Activated naive CD8-positive, alpha-beta T cell treated with anti-CD3 and anti-CD28 coated beads, Interleukin-2, amount 50 U/mL, for 24 hours (primary cell): ENCODE data around the gene MRPS15.
A peak's percentile ranks its signal among the peaks of the same experiment; 100 is the strongest.

Experiments
- ATAC-seq: fragments of 150-1000 bp; cut with Tn5 transposase; one replicate; pipeline ENCODE4 v1.10.0; 2021
- DNase-seq: peaks from one replicate; pipeline ENCODE4 v3.0.0; 2021
- H3K27ac Mint-ChIP-seq: one replicate; pipeline ENCODE4 v1.8.0; 2021; ENCODE audit warnings: mild to moderate bottlenecking, mixed read lengths
- H3K27me3 Mint-ChIP-seq: one replicate; pipeline ENCODE4 v1.8.0; 2021; ENCODE audit warnings: mixed read lengths
- H3K36me3 Mint-ChIP-seq: one replicate; pipeline ENCODE4 v1.8.0; 2021; ENCODE audit warnings: low read depth, mixed read lengths
- H3K4me1 Mint-ChIP-seq: one replicate; pipeline ENCODE4 v1.8.0; 2021; ENCODE audit warnings: mixed read lengths
- H3K4me3 Mint-ChIP-seq: one replicate; pipeline ENCODE4 v1.8.0; 2021; ENCODE audit warnings: mild to moderate bottlenecking, moderate library complexity, mixed read lengths
- H3K9me3 Mint-ChIP-seq: one replicate; pipeline ENCODE4 v1.8.0; 2021; ENCODE audit warnings: mixed read lengths

MRPS15 gene

GRCh38 chr1:36476945-36477344, 12.8 kb upstream of the MRPS15 start:
- ATAC-seq (no peak), DNase-seq (no peak)
- Mint-ChIP-seq H3K27me3 (peaks cover 4% of the 10 kb centered on the region), H3K36me3 (no peaks in the 10 kb centered on the region), H3K9me3 (no peaks in the 10 kb centered on the region), H3K4me3 (no peak overlapping the region), H3K27ac (no peak overlapping the region), H3K4me1 (peaks cover 6% of the 10 kb centered on the region)

GRCh38 chr1:36475910-36476604, 11.9 kb upstream of the MRPS15 start:
- Mint-ChIP-seq H3K4me3 (no peak overlapping the region), H3K27me3 (no peaks in the 10 kb centered on the region), H3K36me3 (no peaks in the 10 kb centered on the region), H3K4me1 (peaks cover 2% of the 10 kb centered on the region), H3K27ac (no peak overlapping the region), H3K9me3 (no peaks in the 10 kb centered on the region)
- ATAC-seq (no peak), DNase-seq (no peak)

- H3K36me3 Mint-ChIP-seq: no peaks in the 10 kb centered on the region
- H3K4me1 Mint-ChIP-seq: peaks cover 2% of the 10 kb centered on the region
- DNase-seq (no peak), ATAC-seq (no peak)
- H3K27ac Mint-ChIP-seq: no peak overlapping the region
- H3K9me3 Mint-ChIP-seq: no peaks in the 10 kb centered on the region
- H3K4me3 Mint-ChIP-seq: no peak overlapping the region
- no peaks in the 10 kb centered on the region for H3K27me3 Mint-ChIP-seq
Observed at GRCh38 chr1:36475341-36475740, 11.2 kb upstream of the MRPS15 start.

GRCh38 chr1:36472656-36473055, 8.5 kb upstream of the MRPS15 start:
- Mint-ChIP-seq H3K27ac (no peak overlapping the region), H3K27me3 (no peaks in the 10 kb centered on the region), H3K9me3 (no peaks in the 10 kb centered on the region), H3K4me3 (no peak overlapping the region), H3K36me3 (no peaks in the 10 kb centered on the region), H3K4me1 (peaks cover 2% of the 10 kb centered on the region)
- DNase-seq: no peak
- no peak for ATAC-seq

- Mint-ChIP-seq H3K27me3 (no peaks in the 10 kb centered on the region), H3K27ac (no peak overlapping the region), H3K4me3 (no peak overlapping the region), H3K4me1 (peaks cover 2% of the 10 kb centered on the region), H3K9me3 (no peaks in the 10 kb centered on the region), H3K36me3 (no peaks in the 10 kb centered on the region)
- DNase-seq: no peak
- no peak for ATAC-seq
Observed at GRCh38 chr1:36471830-36472641, 7.9 kb upstream of the MRPS15 start.

GRCh38 chr1:36469163-36469562, 5.0 kb upstream of the MRPS15 start:
- Mint-ChIP-seq H3K4me1 (peaks cover 11% of the 10 kb centered on the region), H3K36me3 (no peaks in the 10 kb centered on the region), H3K27ac (no peak overlapping the region), H3K9me3 (no peaks in the 10 kb centered on the region), H3K4me3 (no peak overlapping the region), H3K27me3 (no peaks in the 10 kb centered on the region)
- no peak for ATAC-seq
- no peak for DNase-seq

- DNase-seq (no peak), ATAC-seq (no peak)
- H3K9me3 Mint-ChIP-seq: no peaks in the 10 kb centered on the region
- H3K27ac Mint-ChIP-seq: no peak overlapping the region
- H3K27me3 Mint-ChIP-seq: no peaks in the 10 kb centered on the region
- no peaks in the 10 kb centered on the region for H3K36me3 Mint-ChIP-seq
- H3K4me1 Mint-ChIP-seq: peaks cover 19% of the 10 kb centered on the region
- no peak overlapping the region for H3K4me3 Mint-ChIP-seq
Observed at GRCh38 chr1:36467700-36468455, 3.7 kb upstream of the MRPS15 start.

- no peaks in the 10 kb centered on the region for H3K27me3 Mint-ChIP-seq
- ATAC-seq (no peak), DNase-seq (no peak)
- peaks cover 4% of the 10 kb centered on the region for H3K36me3 Mint-ChIP-seq
- no peak overlapping the region for H3K4me3 Mint-ChIP-seq
- H3K4me1 Mint-ChIP-seq: peaks cover 25% of the 10 kb centered on the region
- no peak overlapping the region for H3K27ac Mint-ChIP-seq
- no peaks in the 10 kb centered on the region for H3K9me3 Mint-ChIP-seq
Observed at GRCh38 chr1:36467027-36467410, 2.8 kb upstream of the MRPS15 start.

- DNase-seq (no peak), ATAC-seq (no peak)
- Mint-ChIP-seq H3K4me3 (no peak overlapping the region), H3K9me3 (no peaks in the 10 kb centered on the region), H3K27ac (no peak overlapping the region), H3K4me1 (peaks cover 28% of the 10 kb centered on the region), H3K27me3 (no peaks in the 10 kb centered on the region), H3K36me3 (peaks cover 5% of the 10 kb centered on the region)
Observed at GRCh38 chr1:36466370-36467026, 2.3 kb upstream of the MRPS15 start.

- ATAC-seq (no peak), DNase-seq (no peak)
- Mint-ChIP-seq H3K27ac (no peak overlapping the region), H3K9me3 (no peaks in the 10 kb centered on the region), H3K4me1 (peaks cover 32% of the 10 kb centered on the region), H3K27me3 (no peaks in the 10 kb centered on the region), H3K4me3 (no peak overlapping the region), H3K36me3 (peaks cover 12% of the 10 kb centered on the region)
Observed at GRCh38 chr1:36465731-36466369, 1.7 kb upstream of the MRPS15 start.

- no peaks in the 10 kb centered on the region for H3K27me3 Mint-ChIP-seq
- peak overlapping the region; percentile 99 for H3K27ac Mint-ChIP-seq
- no peak for DNase-seq
- H3K36me3 Mint-ChIP-seq: peaks cover 19% of the 10 kb centered on the region
- H3K9me3 Mint-ChIP-seq: no peaks in the 10 kb centered on the region
- H3K4me3 Mint-ChIP-seq: peak overlapping the region; percentile 98
- H3K4me1 Mint-ChIP-seq: peaks cover 34% of the 10 kb centered on the region
- peak; percentile 44 for ATAC-seq
Observed at GRCh38 chr1:36464605-36465393, 615 bp upstream of the MRPS15 start.

GRCh38 chr1:36463463-36463802, 751 bp downstream of the MRPS15 start:
- Mint-ChIP-seq H3K27ac (peak overlapping the region; percentile 99), H3K4me3 (peak overlapping the region; percentile 98), H3K4me1 (peaks cover 48% of the 10 kb centered on the region), H3K9me3 (no peaks in the 10 kb centered on the region), H3K36me3 (peaks cover 32% of the 10 kb centered on the region), H3K27me3 (no peaks in the 10 kb centered on the region)
- ATAC-seq (no peak), DNase-seq (no peak)

- H3K27me3 Mint-ChIP-seq: no peaks in the 10 kb centered on the region
- peak overlapping the region; percentile 97 for H3K27ac Mint-ChIP-seq
- ATAC-seq (peak; percentile 96), DNase-seq (peak; percentile 56)
- no peaks in the 10 kb centered on the region for H3K9me3 Mint-ChIP-seq
- peaks cover 67% of the 10 kb centered on the region for H3K36me3 Mint-ChIP-seq
- peak overlapping the region; percentile 73 for H3K4me3 Mint-ChIP-seq
- peaks cover 52% of the 10 kb centered on the region for H3K4me1 Mint-ChIP-seq
Observed at GRCh38 chr1:36458910-36459309, 5.3 kb downstream of the MRPS15 start.
